OCI-M1 (cell line): ENCODE measurements around the gene VEGFC.

Source experiments
- DNase-seq: peaks from one replicate; lab custom pipeline; 2025; lab: John Stamatoyannopoulos, UW

Gene VEGFC

DNA sequence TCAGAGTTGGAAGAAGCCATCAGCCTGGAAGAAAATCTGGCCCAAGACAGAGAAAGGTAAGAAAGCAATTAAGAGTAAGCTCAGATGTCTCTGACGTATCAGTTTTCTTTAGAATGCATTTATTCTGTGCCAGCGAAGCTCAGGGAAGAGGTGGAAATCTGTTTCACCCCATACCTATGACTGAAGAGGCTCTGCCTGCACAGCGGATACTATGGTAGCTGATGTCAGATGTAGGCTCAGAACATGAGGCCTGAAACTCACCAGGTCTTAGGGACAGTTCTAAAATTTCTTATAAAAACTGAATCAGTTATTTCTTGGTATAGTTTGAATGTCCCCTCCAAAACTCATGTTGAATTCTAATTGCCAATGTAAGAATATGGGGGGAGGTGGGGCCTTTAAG is 30.9 kb downstream of the VEGFC start:
- no peak for DNase-seq

DNA sequence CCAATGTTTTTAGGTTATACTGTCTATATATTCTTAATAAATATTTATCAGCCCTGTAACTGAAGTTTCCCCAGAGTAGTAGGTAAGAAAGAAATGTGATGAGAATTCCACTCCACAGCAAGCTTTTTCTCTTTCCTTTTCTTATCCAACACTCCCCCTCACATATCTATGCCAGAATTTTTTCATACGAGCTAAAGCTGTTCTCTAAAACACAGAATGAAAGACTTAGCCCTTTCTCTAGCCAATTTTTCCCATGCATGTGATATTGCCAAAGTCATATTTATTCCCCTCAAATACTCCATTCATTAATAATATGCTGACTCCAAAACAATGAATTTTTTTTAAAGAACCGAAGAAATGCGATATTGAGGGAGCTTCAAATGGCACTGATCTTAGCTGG is 32.3 kb downstream of the VEGFC start:
- DNase-seq: no peak

DNA sequence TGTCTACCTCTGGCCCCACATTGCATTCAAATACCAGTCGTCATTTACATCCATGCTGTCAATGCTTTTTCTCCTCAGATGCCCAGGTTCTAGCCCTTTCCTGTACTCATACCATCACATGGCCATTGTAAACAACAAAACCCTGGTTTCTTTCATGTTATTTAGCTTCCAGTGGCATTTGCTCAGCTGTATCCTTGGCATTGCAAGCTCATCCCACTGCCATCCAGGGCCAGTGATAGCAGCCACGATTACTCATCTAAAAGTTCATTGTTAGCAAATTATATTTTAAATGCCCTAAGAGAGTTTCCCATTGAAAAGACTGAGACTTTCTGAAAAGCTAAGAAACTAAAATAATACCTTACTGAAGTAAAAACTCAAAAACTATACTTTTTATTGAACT is 34.0 kb downstream of the VEGFC start:
- DNase-seq: no peak

DNA sequence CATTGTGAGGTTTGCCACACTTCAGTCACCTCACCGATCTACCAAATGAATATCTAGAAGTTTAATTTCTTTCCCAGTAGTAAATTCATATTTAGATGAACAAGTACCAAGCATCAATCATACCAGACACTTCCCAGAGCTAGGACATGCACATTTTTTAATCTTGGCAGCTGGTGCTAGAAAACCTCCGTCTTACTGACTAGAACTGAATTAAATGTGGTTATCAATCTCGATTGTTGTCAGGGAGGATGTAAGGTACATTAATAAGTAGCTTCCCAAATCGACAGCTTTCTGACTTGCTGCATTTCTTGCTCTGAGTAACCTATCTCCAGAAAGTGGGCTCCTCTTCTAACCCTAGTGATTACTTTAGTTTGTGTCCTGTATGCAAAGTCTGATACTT is 34.4 kb downstream of the VEGFC start:
- no peak for DNase-seq

DNA sequence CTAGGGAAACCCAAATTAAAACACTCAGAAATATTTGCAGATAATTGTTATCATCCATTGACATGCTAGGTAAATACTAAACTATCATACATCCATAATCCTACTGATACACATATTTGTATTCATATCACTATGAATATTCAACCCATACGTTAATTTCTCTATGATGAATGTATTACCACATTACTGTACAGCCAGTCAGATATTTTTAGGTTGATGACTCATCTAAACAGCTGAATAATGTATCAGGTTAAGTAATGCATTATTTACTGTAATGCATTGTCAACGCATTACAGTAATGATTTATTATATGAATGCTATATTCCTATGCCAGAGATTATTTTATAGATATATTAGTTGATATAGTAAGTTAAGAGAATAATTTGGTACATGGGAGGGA is 37.1 kb downstream of the VEGFC start:
- DNase-seq: no peak

DNA sequence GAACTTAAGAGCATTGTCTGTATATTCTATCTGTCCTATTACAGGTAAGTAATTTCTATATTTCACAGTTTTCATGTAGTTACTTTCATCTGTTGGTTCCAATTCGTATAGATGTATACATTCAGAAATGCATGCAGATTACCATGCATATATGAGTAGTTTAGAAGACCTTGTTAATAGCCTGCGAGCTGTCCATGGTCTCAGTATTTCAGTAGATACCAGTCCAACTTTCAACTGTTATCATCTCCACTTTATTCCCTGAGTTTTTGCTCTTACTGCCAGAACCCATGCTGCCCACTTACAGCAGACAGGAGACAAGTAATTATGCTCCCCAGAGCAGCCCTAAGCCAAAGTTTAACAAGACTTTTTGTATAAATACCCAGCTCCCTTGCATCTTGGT is 37.7 kb downstream of the VEGFC start:
- peak; percentile 8 for DNase-seq

DNA sequence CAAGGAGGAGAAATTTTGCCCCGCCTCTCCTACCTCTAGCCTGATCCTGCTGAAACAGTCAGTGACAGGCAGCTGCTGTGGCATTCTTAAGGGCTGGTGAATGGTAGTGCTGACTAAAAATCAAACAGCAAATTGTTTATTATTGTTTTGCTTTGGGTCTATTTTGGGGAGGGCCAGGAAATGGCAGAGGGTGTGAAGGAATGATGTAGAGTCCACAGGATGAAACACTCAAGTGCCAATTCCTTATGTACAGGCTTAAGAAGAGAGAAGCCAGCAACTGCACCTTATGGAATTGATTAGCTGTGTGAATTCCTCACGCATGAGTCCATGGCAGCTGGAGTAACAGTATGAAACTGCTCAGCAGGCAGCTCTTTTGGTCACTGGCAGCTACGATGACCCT is 39.7 kb downstream of the VEGFC start:
- no peak for DNase-seq

DNA sequence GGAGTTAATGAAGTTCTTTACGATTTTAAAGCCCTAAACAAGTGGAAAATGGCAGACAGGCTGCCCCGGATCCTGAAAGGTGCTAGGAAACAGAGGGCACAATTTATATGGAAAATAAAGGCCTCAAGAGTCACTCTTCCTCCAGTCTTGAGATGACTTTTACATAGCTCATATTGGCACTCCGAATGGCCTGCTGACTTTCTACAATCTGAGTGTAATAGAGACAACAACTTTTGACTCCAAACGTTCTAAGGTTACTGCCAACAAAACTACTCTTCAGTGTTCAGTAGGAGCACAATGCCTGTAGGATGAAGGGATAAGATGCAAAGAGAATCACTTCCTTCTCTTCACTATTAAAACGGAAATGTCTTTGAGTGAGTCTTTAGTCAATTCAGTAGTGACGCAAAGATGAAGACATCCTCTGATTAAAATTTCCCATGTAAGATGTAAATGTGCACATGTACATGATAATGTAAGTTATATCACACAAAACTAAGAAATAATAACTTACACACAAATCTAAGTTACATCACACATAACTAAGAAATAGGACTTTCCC is 40.5 kb downstream of the VEGFC start:
- no peak for DNase-seq

DNA sequence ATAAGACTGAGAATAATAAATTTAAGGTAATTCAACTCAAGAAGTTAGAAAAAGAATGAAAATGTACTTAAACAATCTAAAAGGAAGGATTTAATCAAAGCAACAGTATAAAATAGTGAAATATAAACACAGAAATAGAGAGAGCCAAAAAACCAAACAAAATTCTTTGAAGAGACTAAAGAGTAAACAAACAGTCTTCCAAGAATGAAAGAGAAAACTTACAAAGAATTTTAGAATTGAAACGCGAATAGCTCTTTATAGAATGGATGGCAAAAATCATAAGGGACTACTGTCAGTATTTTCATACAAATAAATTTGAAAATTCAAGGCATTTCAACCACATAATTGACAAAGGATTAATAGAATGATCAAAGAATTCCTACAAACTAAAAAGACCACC is 41.7 kb downstream of the VEGFC start:
- DNase-seq: no peak

DNA sequence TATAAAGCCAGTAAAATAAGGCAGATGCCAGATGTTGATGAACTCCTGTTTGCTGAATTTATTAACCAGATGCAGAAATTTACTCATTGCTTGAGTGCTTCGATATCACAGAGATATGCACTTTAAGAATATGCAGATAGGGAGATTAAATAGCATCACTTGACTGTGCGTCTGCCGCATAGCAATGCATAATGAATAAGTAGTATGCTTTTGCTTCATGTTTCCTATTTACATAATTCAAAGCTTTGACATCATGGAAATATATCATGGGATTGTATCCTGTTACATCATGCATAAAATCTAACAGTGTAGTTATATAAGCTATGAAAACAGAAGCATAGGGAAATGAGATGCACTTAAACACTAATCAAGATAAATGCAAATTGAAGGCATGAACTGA is 45.9 kb downstream of the VEGFC start:
- DNase-seq: no peak

DNA sequence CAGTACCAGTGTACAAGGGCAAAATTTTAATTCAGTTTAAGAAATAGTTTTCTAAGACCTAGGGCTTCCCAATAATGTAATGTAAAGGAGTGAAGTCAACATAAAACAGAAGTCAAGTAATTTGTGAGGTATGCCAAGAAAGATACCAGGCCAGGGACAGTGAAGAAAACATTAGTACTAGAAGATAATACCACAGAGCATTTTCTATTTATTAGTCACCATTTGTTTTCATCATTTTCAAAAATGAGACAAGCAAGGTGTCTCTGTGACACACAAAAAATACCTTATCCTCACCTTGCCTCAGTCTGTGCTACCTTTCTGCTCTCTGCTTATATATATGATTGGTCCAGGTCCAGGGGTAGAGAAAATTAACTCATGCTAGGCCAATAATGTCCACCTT is 46.8 kb downstream of the VEGFC start:
- DNase-seq: no peak

DNA sequence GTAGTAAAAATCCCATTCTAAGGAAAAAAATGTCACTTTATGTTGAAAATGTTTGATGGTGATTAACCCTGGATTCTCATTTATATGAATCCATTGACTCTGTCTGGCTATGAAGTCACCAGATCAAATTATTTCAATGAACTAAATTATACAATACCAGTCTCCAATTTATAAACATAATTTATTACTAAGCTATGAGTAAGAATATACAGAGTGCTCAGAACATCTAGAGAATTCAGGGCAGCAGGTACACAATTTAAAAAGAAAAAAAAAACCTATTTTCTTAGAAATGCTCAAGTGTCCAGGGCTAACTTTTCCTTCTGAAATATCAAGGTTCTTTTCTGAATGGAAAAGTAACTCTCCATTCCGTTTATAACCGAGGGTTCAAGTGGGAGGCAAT is 48.6 kb downstream of the VEGFC start:
- DNase-seq: no peak

DNA sequence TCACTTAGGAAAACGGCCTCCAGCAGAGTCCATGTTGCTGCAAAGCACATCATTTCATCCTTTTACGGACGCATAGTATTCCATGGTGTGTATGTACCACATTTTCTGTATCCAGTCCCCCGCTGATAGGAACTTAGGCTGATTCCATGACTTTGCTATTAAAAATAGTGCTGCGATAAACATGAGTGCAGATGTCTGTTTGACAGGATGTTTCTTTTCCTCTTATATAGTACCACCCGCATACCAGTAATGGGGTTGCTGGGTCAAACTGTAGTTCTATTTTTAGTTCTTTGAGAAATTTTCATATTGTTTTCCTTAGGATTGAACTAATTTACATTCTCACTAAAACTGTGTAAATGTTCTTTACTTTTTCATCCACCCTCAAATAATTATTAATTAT is 50.5 kb downstream of the VEGFC start:
- DNase-seq: no peak

DNA sequence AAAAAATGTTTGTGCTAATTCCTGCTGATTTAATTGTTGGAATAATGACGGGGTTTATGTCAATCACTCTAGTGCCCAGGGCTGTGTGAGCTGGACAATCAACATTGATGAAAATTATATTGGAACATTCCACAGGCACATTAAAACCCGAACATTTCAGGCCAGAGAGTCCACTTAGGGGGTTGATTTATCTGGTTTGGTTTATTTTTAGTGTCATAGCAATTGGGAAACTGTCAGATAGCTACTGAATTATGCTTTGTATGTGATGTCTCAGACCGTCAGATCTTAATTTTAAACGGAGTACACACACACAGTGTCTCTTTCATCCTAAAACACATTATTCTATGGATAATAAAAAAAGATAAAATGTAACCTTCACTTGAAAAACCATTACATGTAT is 51.5 kb downstream of the VEGFC start:
- no peak for DNase-seq

DNA sequence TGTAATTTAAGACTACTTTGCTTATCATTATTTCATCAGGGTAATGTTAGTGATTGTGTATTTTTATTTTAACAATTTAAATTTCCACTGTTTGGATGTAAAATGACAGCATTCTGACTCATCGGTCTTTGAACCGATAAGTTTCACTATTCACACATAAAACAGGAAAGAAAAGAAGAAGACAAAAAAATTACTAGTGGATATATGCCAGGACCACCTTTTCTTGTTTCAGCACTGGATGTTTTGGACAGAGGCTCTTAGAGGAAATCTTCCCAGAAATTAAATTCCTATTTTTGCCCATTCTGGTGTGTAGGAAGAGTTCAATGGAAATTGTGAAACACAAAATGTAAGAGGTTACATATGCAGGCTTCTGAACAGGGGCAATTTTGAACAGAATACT is 57.4 kb downstream of the VEGFC start:
- no peak for DNase-seq

DNA sequence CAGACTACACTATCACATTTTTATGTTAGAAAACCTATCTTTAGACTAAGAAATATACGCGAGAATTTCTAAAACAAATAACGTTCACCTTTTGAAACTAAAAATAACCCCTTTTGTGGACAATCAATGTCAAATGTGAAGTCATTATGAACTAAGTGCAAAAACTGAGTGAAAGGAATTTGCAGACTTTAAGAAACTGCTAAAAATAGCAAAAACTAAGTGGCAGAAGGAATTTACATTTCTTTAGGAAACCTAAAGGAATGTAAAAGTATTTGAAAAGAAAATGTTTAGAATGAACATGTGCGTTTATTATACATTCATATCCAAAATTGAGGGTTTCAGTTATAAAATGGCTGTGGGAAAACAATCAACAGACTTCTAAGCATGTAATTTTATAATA is 58.3 kb downstream of the VEGFC start:
- no peak for DNase-seq

DNA sequence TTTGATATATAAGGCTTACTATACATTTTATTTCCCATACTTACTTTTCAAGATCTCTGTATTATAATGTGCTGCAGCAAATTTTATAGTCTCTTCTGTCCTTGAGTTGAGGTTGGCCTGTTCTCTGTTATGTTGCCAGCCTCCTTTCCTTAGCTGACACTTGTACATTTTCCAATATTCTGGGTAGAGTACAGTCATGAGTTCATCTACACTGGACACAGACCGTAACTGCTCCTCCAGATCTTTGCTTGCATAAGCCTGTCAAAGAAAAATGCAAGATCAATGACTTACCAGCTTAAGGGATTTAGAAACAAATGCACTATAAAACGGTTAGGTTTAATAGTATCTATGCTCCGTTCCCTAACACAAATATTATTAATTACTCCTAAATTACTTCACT is 63.2 kb downstream of the VEGFC start:
- DNase-seq: no peak

DNA sequence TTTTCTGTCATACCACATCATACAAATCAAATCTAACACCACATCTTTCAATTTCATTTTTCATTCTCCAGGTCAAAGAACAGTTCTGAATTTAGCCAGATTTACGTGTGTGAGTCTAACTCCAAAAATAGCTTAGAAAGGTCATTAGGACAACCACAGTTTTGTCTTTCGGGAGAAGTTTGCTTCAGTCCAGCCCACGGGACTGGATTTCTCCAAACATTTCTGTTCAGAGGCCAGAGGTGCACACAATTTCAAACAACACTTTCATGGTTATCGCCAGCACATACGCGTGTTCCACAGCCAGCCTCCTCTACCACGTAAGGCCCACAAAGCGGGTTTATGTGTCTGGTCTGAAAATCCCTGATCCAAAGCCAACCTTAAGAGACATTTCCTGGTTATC is 65.9 kb downstream of the VEGFC start:
- no peak for DNase-seq

DNA sequence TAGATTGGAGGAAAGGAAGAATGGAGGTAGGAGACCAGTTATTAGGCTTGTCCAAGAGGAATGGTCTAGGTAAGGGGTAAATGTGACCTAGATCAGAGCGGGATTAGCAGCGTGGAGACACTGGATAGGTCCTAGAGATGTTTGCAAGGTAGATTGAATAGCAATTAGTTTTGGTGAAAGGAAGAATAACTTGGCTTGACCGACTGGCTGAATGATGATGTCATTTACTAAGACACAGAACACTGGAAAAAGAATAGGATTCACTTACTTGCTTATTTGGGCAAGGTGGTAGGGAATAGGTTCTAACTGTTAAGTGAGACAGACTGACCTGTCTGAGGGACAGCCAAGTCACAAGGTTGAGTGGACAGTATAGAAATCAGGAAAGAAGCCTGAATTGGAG is 71.3 kb downstream of the VEGFC start:
- DNase-seq: no peak

DNA sequence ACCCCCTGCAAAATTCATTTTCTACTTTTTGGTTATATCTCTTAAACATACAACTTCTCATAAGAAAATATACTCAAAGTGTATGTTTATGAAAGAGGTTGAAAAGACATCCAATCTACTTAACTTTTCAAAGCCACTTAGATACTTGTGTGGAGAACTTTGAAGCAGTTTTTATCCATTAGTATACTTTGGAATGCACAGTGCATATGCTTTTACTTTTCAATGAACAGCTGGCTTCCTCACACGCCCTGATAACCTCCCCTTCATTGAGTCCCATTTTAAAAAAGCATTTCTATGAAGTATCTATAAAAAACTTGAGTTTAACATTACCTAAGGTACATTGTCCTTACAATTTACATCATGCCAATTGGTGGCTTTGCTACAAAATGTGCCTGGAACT is 73.8 kb downstream of the VEGFC start:
- DNase-seq: no peak

DNA sequence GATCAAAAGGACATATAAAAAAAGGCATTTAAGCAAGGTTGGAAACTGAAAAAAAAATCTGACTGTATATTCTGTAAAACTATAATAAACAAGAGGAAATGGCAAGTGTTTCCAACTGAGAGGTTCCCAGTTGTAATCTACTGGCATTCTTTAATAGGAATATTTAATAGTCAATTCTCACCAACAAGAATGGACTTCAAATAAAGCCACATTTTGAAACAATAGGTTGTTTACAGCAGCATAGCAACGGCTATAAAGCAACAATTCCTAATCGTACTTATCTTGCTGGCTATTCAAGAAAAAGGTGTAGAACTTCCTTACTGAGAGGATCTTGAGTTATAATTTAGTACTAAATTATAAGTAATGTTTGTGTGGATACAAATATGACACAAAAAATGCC is 75.5 kb downstream of the VEGFC start:
- no peak for DNase-seq

DNA sequence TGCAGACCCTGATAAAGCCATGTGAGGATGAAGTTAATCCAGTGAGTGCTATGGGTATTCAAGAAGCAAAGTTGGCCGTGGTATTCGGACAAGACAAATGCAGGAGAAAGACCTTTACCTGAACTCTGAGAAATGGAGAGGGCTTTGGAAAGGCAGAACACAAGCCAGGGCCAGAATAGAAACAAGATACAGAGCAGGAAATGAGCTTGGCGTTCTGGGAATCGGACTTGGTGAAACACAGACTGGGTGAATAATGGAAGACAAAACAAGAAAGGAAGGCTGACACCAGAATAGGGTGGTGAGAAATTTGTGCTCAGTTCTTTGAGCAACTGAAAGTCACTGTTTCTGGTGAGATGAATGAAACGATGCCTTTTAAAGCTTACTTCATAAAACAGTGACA is 83.3 kb downstream of the VEGFC start:
- no peak for DNase-seq

DNA sequence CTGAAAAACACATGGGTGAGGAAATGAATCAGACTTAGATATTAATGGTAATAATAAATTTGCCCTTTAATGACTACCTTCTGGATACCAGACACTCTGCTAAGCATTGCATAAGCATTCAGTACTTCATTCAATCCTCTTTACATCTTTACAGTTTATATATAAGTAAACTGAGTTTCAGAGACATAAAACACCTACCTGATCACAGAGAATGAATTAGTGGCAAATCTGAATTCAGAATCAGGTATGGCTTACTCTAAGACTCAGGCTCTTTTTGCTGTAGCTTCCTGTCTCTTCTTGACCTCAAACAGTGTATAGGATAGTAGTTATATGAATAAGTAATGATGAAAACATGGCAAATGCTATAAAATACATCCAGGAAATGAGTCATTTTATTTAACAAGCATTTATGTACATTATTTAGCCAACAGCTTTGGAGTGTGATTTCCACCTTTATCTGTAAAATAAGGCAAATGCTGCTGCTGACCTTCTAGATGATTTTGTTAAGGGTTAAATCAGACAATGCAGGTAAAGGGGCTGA is 83.9 kb downstream of the VEGFC start:
- DNase-seq: no peak

DNA sequence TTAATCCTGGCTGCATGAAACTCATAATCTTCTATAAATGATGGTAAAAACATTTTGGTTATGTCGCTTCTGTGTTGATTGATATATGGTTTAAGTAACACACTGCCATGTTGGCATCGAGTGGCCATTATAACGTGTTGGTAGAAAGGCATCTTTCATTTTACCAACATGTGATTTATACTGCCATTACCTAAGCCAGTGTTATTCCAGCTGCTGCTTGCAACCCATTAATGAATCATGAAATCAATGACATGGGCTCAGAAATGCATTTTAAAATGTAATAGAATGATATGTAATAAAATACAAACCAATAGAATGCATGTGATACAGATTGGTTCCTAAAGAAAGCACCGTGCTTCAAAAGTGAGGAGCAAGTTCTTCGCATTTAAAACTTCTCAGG is 102.0 kb downstream of the VEGFC start:
- DNase-seq: no peak

DNA sequence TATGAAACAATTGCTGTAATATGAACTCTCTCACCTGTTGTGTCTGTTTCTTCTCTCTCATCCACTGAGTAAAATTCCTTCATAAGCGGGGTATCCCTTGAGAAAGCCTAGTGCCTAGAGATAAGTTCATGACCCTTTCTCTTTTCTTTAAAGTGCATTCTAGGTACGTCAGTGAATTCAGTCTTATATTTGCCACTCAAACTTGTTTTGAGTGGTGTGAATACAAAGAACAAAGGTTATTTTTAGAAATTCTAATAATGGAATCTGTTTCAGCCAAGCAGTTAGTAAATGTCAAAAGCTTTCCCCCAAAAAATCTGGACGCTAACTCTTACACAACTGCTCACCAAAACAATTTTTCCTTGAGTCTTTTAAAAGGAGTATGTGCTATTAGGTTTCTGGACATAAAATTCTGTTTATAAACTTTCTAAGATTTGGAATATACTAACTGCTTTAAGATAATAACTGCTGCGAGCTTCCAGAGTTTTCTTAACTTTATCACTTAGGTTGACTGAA is 112.0 kb downstream of the VEGFC start:
- no peak for DNase-seq
